Activated naive CD4-positive, alpha-beta T cell treated with anti-CD3 and anti-CD28 coated beads, Interleukin-2, amount 50 U/mL, for 16 hours (primary cell): ENCODE results near the gene CHMP1B.
"Not testable (repeated sequence)": the region's sequence is repeated elsewhere in the genome, so short reads cannot be mapped to it uniquely, and the experiment has no call there.

Experiments
- DNase-seq: peaks from one replicate; pipeline ENCODE4 v3.0.0-alpha.2; 2020

Gene CHMP1B

DNA sequence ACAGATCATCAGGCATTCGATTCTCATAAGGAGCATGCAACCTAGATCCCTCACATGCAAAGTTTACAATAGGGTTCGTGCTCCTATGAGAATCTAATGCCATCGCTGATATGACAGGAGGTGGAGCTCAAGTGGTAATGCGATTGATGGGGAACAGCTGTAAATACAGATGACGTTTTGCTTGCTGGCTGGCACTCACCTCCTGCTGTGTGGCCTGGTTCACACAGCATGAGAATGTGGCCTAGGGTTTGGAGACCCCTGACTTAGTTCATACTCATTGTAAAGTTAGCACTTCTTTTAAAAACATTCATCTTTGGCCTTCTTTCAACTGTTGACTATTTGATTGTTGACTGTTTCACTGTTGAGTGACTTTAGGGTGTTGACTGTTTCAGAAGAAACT, 8.7 kb upstream of the CHMP1B start:
- no peak for DNase-seq

DNA sequence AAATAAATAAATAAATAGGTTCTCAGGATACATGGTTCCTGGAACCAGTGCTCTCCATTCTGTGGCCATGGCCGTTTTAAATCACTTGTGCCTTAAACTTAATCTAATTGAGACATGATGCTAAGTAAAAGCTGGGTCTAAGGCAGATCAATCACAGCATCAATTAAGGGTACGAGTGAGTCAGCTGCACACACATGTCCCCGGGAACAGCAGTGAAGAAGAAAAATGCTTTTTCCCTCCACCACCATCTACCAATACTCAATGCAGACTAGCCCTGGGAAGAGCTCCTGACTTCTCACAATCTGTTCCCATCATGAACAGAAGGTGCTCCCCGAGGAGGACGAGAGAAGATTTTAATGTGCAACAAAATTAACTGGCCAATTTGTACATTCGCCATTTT, 6.8 kb upstream of the CHMP1B start:
- no peak for DNase-seq

DNA sequence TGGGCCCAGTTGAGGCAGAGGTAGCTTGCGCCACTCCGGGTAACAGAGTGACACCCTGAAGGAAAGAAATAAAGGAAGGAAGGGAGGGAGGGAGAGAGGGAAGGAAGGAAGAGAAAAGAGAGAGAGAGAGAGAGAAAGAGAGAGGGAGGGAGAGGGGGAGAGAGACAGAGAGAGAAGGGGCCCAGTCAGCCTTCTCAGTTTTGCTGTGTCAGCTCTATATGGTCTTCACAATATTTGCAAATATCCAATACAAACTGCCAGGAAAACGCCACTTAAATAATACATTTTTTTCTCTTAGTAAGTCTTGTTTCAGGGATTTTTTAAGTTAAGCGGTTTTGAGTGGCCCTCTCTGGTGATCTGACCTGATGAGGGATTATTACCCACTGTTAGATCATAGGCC, 5.6 kb upstream of the CHMP1B start:
- no peak for DNase-seq

DNA sequence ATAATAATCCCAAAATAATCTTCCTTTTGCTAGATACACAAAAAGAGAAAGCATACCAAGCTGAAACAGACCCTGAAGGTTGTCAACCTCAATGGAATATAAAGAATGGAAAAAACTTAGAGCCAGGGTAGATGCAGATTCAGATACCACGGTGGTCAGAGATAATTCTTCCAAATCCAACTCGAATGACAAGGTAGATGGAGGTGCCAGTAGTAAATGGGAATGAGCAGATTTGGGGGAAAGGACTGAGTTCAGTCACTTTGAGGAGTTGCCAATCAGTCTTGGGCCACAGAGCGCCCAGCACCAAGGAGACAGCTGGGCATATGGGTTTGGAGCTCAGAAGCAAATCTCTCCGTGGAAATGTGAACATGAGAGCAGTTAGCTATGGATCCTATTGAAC, 3.4 kb upstream of the CHMP1B start:
- no peak for DNase-seq

- DNase-seq = no peak
These were observed 1.9 kb upstream of the CHMP1B start for GRCh38 chr18:11849279-11849678.

DNA sequence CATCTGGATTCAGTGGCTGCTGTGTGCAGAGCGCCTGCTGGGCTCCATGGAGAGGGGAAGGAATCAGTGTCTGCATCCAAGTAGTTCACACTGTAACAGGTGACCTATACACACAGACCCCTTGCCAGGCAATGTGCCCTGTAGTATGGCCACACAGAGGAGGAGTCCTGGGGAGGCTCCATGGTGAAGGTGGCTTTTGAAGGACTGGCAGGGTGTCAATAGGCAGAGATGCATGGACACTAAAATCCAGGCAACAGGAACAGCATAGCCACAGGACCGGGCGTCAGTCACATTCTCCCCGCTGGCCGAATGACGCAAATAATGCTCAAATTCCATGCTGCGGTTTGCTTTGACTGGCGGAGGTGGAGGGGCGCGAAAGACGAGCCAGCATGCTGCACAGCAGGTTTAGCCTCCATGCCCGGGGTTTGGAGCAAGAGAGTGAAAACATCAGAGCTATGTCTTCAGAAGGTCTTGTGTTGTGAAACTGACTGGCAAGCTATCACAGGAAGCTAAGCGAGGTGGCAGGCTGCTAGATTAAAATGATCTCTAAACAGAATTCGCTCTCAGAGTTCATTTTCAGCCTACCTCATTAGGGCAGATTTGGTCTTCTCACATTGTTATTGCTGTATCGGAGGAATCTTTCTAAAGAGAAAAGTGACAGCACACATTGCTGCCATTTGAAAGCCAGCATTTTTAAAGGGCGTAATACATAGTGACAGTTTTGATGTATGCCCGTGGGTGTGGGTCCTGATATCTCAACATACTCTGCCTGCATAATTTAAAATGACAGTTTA, 1.2 kb upstream of the CHMP1B start:
- peak; percentile 34 for DNase-seq

- no peak for DNase-seq
These were observed 430 bp upstream of the CHMP1B start for GRCh38 chr18:11850821-11851145.

GRCh38 chr18:11851806-11852337, 659 bp downstream of the CHMP1B start:
- peak; percentile 40 for DNase-seq

DNA sequence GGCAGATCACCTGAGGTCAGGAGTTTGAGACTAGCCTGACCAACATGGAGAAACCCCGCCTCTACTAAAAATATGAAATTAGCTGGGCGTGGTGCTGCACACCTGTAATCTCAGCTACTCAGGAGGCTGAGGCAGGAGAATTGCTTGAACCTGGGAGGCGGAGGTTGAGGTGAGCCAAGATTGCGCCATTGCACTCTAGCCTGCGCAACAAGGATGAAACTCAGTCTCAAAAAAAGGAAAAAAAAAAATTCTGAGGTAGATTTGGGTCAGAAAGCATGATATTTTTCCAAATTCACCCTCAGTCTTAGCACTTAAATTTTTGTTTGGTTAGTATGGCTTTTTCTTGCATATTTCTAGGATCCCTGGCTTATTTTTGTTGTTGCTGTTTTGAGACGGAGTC, 3.3 kb downstream of the CHMP1B start:
- DNase-seq = not testable (repeated sequence)

DNA sequence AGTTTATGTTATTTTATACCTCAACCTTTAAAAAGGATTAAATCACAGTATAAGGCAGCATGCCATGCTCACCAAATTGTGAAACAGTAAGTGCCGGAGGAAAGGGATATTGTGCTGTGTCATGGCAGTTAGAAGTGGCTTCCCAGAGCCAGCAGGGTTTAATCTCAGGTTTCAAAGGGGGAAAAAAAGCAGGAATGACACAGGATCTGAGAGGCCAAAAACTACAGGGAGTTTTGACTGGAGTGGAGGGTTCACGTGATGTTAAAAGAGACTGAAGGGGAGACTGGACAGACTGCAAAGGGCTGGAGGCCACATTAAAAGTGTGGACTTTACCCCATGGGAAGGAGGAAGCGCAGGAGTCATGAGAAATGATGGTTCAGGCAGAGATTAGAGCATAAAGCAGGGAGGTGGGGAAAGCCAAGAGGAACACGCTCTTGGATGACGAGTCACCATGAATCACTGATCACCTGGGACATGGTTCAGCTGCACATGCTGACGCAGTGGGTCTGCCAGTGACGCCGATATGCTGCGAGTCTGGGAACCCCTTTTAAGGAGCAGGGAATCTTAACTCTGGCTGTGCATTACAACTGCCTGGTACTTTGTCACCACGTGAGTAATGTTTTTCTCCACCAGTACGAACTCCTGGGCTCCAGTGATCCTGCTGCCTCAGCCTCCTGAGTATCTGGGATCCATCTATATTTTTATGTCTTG, 6.1 kb downstream of the CHMP1B start:
- DNase-seq = no peak

GRCh38 chr18:11859282-11859830, 8.1 kb downstream of the CHMP1B start:
- no peak for DNase-seq

DNA sequence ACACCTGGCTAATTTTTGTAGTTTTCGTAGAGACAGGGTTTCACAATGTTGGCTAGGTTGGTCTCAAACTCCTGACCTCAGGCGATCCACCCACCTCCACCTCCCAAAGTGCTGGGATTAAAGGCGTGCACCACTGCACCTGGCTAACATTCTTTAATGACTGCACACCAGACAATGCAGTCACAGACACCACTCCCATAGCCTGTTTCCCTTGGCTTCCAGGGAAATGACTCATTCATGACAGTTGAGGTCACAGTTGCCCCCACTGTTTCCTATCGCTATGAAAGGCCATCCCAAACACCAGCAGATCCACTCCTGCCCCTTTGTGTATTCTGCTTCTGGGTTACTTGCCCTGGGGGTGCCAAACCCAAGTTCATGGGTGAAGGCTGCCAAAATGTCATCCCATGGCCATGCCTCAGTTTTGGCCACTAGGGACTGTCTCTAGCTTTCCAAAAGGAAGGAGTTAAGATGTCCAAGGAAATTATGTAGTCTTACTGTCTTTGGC, 8.7 kb downstream of the CHMP1B start:
- no peak for DNase-seq

DNA sequence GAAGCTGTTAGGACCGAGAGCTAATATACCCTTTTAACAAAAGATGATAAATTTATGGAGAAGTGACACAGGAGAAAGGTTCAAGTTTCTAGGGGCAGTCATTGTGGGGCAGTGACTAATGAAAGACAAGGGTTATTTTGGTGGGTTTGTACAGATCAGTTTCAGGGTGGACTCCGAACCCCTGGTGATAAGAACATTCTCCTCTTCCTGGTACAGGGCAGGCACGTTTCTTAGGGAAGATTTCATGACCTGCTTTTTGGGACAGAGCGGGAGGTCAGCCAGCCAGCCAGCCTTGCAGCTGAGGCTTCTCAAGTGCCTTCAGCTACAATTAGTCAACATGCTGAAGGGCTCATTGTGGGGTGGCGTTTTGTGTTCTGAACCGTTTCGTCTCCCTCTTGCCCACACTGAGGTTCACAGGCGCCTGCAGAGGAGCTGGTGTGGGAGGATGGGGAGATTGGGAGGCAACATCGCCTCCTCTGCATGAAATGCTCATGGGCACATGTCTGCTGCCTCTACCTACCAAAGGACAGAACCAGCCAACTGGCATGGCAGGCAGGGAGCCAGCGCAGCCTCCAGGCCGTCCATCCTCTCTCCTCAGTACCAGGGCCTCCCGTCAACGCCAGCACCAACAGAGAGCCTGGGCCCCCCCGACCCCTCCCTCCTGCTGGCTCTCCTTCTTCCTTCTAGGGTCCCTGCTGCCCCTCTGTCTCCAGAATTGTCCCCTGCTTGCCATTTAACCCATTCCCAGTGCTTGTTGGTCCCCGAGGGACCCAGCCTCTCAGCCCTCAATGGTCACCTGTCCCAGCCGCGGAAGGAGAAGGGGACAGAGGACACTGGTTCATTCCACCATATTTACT, 9.6 kb downstream of the CHMP1B start:
- no peak for DNase-seq

DNA sequence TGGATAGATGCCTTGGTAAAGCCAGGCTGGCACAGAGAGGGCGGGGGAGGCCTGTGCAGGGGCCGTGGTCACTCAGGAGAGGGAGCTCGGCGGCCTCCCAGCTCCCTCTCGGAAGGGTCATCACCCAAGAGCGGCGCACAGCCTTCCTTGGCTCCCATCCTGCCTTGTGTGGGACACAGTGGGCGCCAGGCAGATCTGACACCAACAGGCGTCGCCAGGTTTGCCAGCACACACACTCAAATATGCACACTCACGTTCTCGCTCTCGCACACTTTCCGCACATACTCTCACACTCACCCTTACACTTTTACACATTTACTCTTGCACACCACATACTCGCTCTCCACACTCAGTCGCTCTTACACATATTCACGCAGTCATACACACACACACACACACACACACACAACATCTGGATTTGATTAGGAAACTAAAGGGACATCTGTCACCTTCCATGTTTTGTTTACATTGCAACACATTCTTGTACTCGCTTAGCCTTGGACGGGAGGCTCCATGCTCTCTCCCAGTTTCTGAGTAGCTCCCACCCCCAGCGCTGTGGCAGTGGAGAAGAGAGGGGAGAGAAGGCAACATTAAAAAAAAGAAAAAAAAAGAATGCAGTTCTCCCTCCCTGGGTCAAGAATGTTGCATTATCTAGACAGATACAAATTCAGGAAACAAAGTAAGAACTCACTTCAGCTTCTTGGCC, 10.5 kb downstream of the CHMP1B start:
- no peak for DNase-seq

DNA sequence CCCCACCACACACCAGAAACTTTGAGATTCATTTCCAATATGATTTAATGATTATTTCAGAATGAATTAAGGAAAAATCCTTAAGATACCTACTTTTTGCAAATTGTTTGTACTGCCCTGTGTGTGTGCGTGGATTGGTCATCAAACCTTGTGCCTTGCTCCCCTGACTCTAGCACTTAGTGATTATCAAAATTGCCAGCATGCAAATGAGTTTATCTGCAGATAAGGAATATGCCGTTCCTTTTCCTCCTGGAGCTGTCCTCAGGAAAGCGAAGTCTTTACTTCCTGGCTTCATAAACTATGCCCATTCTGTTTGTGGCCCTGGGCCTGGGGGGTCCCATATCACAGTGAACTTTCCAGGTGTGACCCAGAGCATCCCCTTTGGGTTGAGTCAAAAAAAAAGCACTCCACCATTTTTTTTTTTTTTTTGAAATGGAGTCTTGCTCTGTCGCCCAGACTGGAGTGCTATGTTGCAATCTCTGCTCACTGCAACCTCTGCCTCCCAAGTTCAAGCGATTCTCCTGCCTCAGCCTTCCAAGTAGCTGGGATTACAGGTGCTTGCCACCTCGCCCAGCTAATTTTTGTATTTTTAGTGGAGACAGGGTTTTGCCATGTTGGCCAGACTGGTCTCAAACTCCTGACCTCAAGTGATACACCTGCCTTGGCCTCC, 11.4 kb downstream of the CHMP1B start:
- DNase-seq = no peak

DNA sequence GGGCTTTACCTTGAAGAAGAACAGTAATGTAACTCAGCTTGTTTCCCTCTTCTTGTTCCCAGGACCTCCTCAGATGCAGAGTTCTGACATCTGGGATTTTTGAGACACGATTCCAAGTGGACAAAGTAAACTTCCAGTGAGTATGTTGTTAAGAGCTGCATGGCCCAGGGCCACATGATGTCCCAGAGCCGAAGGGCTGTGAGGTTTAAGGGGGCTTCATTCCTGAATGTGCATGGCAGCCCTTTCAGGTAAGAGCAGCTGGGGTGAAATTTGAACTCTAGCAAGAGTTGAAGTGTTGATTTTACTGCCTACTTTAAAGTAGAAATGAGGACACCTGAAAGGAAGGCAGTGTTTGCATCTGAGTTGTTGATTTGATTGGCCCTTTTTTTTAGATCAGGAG, 13.3 kb downstream of the CHMP1B start:
- no peak for DNase-seq

GRCh38 chr18:11865071-11865470, 13.9 kb downstream of the CHMP1B start:
- DNase-seq = no peak

- DNase-seq = no peak
These were observed 15.1 kb downstream of the CHMP1B start for GRCh38 chr18:11866329-11866728.

GRCh38 chr18:11866764-11867163, 15.6 kb downstream of the CHMP1B start:
- DNase-seq = no peak

GRCh38 chr18:11868230-11868629, 17.0 kb downstream of the CHMP1B start:
- no peak for DNase-seq

DNA sequence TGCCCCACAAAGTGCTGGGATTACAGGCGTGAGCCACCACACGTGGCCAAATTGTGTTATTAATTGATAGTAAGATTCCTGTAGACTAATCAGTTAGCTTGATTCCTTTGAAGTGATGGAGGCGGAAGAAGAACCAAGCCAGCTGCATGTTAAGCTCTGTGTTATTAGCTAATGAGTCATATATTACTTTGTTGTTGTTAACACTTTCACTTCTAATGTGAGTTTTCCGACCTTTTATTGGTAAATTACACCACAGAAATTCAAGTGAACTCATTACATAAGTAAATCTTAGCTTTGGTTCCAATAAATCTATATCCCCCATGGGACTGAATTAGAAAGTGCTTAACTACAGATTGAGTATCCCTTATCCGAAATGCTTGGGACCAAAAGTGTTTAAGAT, 20.3 kb downstream of the CHMP1B start:
- DNase-seq = no peak
